GDM1 (cell line): ENCODE results near the gene SEC24D.

ENCODE experiments used
- DNase-seq: peaks from one replicate; lab custom pipeline; 2025; lab: John Stamatoyannopoulos, UW

Gene SEC24D

DNA sequence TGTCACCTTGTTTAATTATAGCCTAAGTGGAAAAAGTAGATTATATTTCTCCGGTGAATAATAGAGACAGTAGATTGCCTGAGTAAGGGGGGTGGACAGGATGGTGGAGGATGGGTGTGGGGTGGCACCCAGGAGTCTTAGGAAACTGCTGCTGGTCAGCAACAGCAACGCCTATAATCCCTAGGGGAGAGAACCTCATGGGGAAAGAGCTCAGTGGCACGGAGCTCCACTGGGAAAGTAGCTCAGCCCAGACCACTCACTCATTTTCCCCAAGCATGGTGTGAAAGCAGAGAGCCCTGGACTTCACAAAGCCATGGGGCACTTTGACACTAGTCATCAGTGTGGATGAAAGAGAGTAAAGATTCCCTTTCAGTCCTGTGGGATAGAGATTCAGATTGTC lies 119.6 kb downstream of the SEC24D start:
- DNase-seq: no peak

DNA sequence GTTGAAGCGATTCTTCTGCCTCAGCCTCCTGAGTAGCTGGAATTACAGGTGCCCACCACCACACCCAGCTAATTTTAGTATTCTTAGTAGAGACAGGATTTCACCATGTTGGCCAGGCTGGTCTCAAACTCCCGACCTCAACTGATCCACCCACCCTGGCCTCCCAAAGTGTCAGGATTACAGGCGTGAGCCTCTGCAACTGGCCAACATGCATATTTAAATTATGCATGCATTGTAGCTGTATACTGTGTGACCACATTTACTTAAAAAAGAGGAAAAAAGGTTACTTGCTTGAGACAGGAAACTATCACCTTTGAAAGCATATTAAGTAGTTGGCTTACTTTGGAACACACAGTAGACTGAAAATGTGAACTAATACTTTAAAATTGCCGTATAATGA lies 121.2 kb downstream of the SEC24D start:
- no peak for DNase-seq

DNA sequence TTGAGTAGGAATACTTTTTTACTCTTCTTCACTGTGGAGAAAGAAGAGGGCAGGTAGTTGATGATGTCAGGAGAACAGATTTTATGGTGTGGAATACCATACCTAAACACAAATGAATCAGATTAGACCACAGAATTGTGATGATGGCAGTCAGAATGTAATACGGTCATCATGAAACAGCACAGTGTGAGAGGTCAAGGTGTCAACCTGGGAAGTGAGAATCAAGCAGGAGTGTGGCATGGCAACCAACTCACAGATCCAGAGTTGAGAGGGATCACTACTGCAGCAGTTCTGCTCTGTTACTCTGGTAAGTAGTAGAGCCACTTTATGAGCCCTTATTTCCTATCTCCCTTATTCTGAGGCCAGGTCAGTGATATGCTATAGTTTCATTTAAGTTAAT lies 123.1 kb downstream of the SEC24D start:
- no peak for DNase-seq

DNA sequence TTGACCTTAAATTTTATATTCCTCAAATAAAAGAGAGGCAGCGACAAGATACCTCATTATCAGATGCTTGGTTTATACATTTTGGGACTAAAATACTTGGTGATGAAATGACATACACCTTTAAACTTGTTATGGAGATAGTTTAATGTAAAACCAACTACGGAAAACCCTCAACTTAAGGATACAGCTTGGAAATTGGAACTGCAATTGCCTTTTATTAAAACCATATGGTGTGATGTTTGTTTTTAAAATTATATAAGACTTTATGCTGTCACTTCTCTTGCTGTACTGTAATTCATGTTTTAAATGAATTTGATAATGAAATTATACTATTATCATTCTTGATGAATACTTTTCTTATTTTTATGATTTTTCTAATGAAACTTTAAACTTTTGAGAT lies 124.9 kb downstream of the SEC24D start:
- DNase-seq: no peak

- no peak for DNase-seq
Observed at GRCh38 chr4:118703118-118703517, 132.8 kb downstream of the SEC24D start.

GRCh38 chr4:118684873-118685811 lies 150.8 kb downstream of the SEC24D start, which contains the start of gene METTL14:
TSS of gene METTL14 (plus strand) at chr4:118685392. CDS start at chr4:118685535, 143 bp downstream.
- DNase-seq: peak; percentile 80

DNA sequence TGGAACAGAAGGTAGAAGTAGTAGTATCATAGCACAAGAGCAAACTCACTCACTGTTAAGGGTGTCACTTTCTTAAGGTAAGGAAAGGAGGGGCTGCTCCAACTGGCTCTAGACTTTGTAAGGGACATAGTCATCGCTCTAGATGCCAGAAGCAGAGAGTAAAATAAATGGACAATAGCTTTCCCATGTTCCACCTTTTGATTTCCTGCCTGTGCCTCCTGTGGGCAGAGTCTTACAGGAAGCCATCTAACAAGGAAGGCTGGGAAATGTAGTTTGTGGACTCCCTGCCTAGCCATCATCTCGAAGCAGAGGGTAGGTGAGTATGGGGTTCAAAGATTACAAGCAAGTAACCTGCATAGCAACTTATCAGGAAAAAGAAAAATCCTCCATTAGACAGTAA lies 152.4 kb downstream of the SEC24D start:
- no peak for DNase-seq

DNA sequence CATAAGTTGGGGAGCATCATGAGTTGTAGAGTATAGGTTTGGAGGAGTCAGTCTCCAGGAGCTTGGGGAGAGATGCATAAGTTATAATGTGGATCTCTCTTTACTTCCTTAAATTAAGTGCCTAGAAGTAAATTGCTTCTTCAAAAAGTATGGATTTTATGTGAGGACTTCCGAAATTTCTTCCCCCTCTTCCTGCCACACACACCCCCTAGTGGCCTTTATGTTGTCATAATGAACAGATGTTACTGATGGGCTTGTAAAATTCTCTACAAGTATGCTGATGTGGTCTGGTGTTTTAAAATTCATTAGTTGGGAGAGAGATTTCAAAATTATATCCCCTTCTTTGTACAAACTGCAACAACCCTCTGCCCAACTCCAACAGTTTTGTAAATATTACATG lies 153.0 kb downstream of the SEC24D start:
- DNase-seq: no peak

GRCh38 chr4:118680808-118681207 lies 155.1 kb downstream of the SEC24D start:
- DNase-seq: no peak

DNA sequence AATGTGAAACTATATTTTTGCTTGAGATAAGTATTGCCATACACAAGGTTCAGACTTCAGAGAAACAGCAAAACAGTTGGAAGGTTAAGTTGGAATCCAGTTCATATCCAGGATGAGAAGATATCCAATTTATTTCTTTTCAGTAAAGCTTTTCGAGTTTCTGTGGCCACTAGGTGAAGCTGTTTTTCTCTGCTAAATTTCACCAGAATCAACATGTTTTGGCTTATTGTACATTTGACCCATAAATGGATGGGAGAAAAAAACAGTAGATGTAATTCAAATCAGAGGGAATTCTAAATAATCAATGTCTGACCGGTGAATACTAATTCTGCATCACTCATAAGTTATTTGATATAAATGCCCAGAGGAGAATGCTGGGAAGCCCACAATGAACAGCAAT lies 159.8 kb downstream of the SEC24D start:
- no peak for DNase-seq
